HCT116 (cell line): ENCODE results near the gene IFI30.

ENCODE experiments used
- ATF3 ChIP-seq: IDR thresholded peaks from 2 replicates; pipeline ENCODE4 v1.6.1; 2012
- CTCF ChIP-seq, 3 experiments: fragments of 200-600 bp in 1 of 3; sonication (generic) in 1 of 3; IDR thresholded peaks in 2 of 3; conservative IDR thresholded peaks in 1 of 3; 2 replicates each; pipeline ENCODE4 v1.5.1; 2012 to 2017; ENCODE audit warnings: low read depth in 2 of 3, low read length in 2 of 3, antibody characterized with exemption in 1 of 3, borderline replicate concordance in 1 of 3, control low read depth in 1 of 3, mild to moderate bottlenecking in 1 of 3, mixed read lengths in 1 of 3, mixed run types in 1 of 3, moderate library complexity in 1 of 3; ENCODE audit not compliant: insufficient read depth in 1 of 3
- EZH2 ChIP-seq: fragments of 200-600 bp; sonication (generic); IDR thresholded peaks from 2 replicates; pipeline ENCODE4 v1.6.1; 2017; ENCODE audit warnings: antibody characterized with exemption, mixed run types
- POLR2A ChIP-seq: IDR thresholded peaks from 2 replicates; pipeline ENCODE4 v1.7.0; 2011; ENCODE audit warnings: borderline replicate concordance; ENCODE audit not compliant: insufficient read depth, insufficient read length; ENCODE audit errors: extremely low read depth
- POLR2AphosphoS5 ChIP-seq: IDR thresholded peaks from 2 replicates; pipeline ENCODE4 v1.6.1; 2011; ENCODE audit warnings: mild to moderate bottlenecking, low read depth, low read length, moderate library complexity
- RAD21 ChIP-seq: IDR thresholded peaks from 2 replicates; pipeline ENCODE4 v1.6.1; 2012; ENCODE audit warnings: low read depth, mild to moderate bottlenecking
- REST ChIP-seq: IDR thresholded peaks from 2 replicates; pipeline ENCODE4 v1.6.1; 2012; ENCODE audit warnings: low read depth
- SIN3A ChIP-seq: IDR thresholded peaks from 2 replicates; pipeline ENCODE4 v1.6.1; 2012; ENCODE audit warnings: low read depth
- SRF ChIP-seq: IDR thresholded peaks from 2 replicates; pipeline ENCODE4 v1.6.1; 2012; ENCODE audit warnings: low read depth
- TCF7L2 ChIP-seq: IDR thresholded peaks from 2 replicates; pipeline ENCODE4 v1.7.0; 2011; ENCODE audit warnings: borderline replicate concordance, inconsistent platforms; ENCODE audit not compliant: insufficient read depth, insufficient read length; ENCODE audit errors: extremely low read depth
- YY1 ChIP-seq: IDR thresholded peaks from 2 replicates; pipeline ENCODE4 v1.6.1; 2011; ENCODE audit warnings: low read length, low read depth, moderate library complexity, mild to moderate bottlenecking; ENCODE audit not compliant: insufficient replicate concordance; ENCODE audit errors: extremely low read depth
- ZNF274 ChIP-seq: fragments of 200-500 bp; sonication (Bioruptor generic); IDR thresholded peaks from 2 replicates; pipeline ENCODE4 v1.6.1; 2014; ENCODE audit warnings: mild to moderate bottlenecking, low read depth, low read length, inconsistent platforms

GRCh38 chr19:18159810-18160209, 13.8 kb upstream of the IFI30 start:
- TF ChIP-seq CTCF (IDR thresholded peaks at IDR 0.05 in 2 of 3, conservative IDR thresholded peaks at IDR 0.05 in 1 of 3; ENCODE audit: borderline replicate concordance in 1 of 3, insufficient read depth in 1 of 3, low read depth in 2 of 3, low read length in 2 of 3) (no peak), REST (no peak), YY1 (no peak), TCF7L2 (no peak), POLR2A (no peak), POLR2AphosphoS5 (no peak), ATF3 (no peak), SRF (no peak), EZH2 (no peak), ZNF274 (no peak), RAD21 (no peak), SIN3A (no peak)
